ENCODE data around the gene RNF186.

DNA sequence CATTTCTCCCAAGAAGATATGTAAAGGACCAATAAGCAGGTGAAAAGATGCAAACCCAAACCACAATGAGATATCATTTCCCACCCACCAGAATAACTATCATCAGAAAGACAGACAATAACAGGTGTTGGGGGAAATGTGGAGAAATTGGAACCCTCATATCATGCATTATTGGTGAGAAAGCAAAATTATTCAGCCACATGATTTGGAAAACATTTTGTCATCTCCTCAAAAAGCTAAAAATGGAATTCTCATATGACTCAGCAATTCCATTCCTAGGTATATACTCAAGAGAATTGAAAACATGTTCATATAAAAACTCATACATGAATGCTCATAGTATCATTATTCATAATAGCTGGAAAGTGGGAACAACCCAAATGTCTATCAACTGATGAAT, 25.1 kb upstream of the RNF186 start:
- TF ChIP-seq, protein P1, sequence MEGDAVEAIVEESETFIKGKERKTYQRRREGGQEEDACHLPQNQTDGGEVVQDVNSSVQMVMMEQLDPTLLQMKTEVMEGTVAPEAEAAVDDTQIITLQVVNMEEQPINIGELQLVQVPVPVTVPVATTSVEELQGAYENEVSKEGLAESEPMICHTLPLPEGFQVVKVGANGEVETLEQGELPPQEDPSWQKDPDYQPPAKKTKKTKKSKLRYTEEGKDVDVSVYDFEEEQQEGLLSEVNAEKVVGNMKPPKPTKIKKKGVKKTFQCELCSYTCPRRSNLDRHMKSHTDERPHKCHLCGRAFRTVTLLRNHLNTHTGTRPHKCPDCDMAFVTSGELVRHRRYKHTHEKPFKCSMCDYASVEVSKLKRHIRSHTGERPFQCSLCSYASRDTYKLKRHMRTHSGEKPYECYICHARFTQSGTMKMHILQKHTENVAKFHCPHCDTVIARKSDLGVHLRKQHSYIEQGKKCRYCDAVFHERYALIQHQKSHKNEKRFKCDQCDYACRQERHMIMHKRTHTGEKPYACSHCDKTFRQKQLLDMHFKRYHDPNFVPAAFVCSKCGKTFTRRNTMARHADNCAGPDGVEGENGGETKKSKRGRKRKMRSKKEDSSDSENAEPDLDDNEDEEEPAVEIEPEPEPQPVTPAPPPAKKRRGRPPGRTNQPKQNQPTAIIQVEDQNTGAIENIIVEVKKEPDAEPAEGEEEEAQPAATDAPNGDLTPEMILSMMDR (IDR thresholded peaks at IDR 0.05) = no peak
- TF ChIP-seq, protein P2, sequence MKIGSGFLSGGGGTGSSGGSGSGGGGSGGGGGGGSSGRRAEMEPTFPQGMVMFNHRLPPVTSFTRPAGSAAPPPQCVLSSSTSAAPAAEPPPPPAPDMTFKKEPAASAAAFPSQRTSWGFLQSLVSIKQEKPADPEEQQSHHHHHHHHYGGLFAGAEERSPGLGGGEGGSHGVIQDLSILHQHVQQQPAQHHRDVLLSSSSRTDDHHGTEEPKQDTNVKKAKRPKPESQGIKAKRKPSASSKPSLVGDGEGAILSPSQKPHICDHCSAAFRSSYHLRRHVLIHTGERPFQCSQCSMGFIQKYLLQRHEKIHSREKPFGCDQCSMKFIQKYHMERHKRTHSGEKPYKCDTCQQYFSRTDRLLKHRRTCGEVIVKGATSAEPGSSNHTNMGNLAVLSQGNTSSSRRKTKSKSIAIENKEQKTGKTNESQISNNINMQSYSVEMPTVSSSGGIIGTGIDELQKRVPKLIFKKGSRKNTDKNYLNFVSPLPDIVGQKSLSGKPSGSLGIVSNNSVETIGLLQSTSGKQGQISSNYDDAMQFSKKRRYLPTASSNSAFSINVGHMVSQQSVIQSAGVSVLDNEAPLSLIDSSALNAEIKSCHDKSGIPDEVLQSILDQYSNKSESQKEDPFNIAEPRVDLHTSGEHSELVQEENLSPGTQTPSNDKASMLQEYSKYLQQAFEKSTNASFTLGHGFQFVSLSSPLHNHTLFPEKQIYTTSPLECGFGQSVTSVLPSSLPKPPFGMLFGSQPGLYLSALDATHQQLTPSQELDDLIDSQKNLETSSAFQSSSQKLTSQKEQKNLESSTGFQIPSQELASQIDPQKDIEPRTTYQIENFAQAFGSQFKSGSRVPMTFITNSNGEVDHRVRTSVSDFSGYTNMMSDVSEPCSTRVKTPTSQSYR (CRISPR knock-in tag; IDR thresholded peaks at IDR 0.05) = no peak
- TF ChIP-seq, protein P3, sequence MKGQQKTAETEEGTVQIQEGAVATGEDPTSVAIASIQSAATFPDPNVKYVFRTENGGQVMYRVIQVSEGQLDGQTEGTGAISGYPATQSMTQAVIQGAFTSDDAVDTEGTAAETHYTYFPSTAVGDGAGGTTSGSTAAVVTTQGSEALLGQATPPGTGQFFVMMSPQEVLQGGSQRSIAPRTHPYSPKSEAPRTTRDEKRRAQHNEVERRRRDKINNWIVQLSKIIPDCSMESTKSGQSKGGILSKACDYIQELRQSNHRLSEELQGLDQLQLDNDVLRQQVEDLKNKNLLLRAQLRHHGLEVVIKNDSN (CRISPR knock-in tag; IDR thresholded peaks at IDR 0.05) = no peak
- TF ChIP-seq ZNF317 (CRISPR knock-in tag; IDR thresholded peaks at IDR 0.05; ENCODE audit: borderline replicate concordance, low read depth) (no peak), NR3C1 (CRISPR knock-in tag; conservative IDR thresholded peaks at IDR 0.05; ENCODE audit: low read depth) (no peak)

Measured in WTC11 (cell line).